Astrocyte (in vitro differentiated cells and primary cell): Measurements from ENCODE around the gene EML1. TPM values are rescaled to one million over a fixed set of nuclear protein-coding genes. Genes with fewer than 3 reads are reported as not detected.

ENCODE experiments used
- DNase-seq: peaks from one replicate; pipeline ENCODE4 v3.0.0-alpha.2; 2010; ENCODE audit warnings: low read depth
- FAIRE-seq: peaks from 2 replicates; lab custom pipeline; 2011; peaks lifted over from hg19 to GRCh38; lab: Jason Lieb, UNC
- H2AFZ ChIP-seq: 2 replicates; pipeline ENCODE4 v1.6.0; 2012; ENCODE audit warnings: low read depth, low read length, inconsistent platforms
- H3K27ac ChIP-seq: 2 replicates; pipeline ENCODE4 v1.5.1; 2011; ENCODE audit warnings: low read depth, low read length, inconsistent platforms
- H3K27me3 ChIP-seq: 2 replicates; pipeline ENCODE4 v1.6.0; 2011; ENCODE audit warnings: low read length, inconsistent platforms; ENCODE audit not compliant: insufficient read depth
- H3K36me3 ChIP-seq: 2 replicates; pipeline ENCODE4 v1.5.1; 2011; ENCODE audit warnings: low read length, inconsistent platforms; ENCODE audit not compliant: insufficient read depth
- H3K4me1 ChIP-seq: 2 replicates; pipeline ENCODE4 v1.5.1; 2011; ENCODE audit warnings: low read length, inconsistent platforms; ENCODE audit not compliant: insufficient read depth
- H3K4me2 ChIP-seq: 2 replicates; pipeline ENCODE4 v1.6.0; 2012; ENCODE audit warnings: low read length, inconsistent platforms
- H3K4me3 ChIP-seq: 2 replicates; pipeline ENCODE4 v1.5.1; 2011; ENCODE audit warnings: low read depth, mild to moderate bottlenecking, low read length, inconsistent platforms; ENCODE audit not compliant: insufficient read depth
- H3K79me2 ChIP-seq: 2 replicates; pipeline ENCODE4 v1.6.0; 2012; ENCODE audit warnings: mild to moderate bottlenecking, low read length, inconsistent platforms; ENCODE audit not compliant: insufficient read depth
- H3K9ac ChIP-seq: 2 replicates; pipeline ENCODE4 v1.6.0; 2012; ENCODE audit warnings: mild to moderate bottlenecking, low read length, inconsistent platforms
- H3K9me3 ChIP-seq: 2 replicates; pipeline ENCODE4 v1.5.1; 2012; ENCODE audit warnings: low read depth, mild to moderate bottlenecking, low read length, inconsistent platforms; ENCODE audit not compliant: insufficient read depth
- H4K20me1 ChIP-seq: 2 replicates; pipeline ENCODE4 v1.6.0; 2012; ENCODE audit warnings: low read length, inconsistent platforms; ENCODE audit not compliant: insufficient read depth
- H3K27ac Mint-ChIP-seq: one replicate; pipeline ENCODE4 v1.8.0; 2021; ENCODE audit warnings: mild to moderate bottlenecking, mixed read lengths; ENCODE audit not compliant: unreplicated experiment
- H3K27me3 Mint-ChIP-seq: one replicate; pipeline ENCODE4 v1.8.0; 2021; ENCODE audit warnings: low read depth, mixed read lengths; ENCODE audit not compliant: unreplicated experiment
- H3K36me3 Mint-ChIP-seq: one replicate; pipeline ENCODE4 v1.8.0; 2021; ENCODE audit warnings: low read depth, mixed read lengths; ENCODE audit not compliant: unreplicated experiment
- H3K4me1 Mint-ChIP-seq: one replicate; pipeline ENCODE4 v1.8.0; 2021; ENCODE audit warnings: low read depth, mixed read lengths; ENCODE audit not compliant: unreplicated experiment
- H3K4me3 Mint-ChIP-seq: one replicate; pipeline ENCODE4 v1.8.0; 2021; ENCODE audit warnings: mild to moderate bottlenecking, moderate library complexity, mixed read lengths; ENCODE audit not compliant: unreplicated experiment
- H3K9me3 Mint-ChIP-seq: one replicate; pipeline ENCODE4 v1.8.0; 2021; ENCODE audit warnings: mild to moderate bottlenecking, mixed read lengths; ENCODE audit not compliant: unreplicated experiment
- CTCF ChIP-seq: IDR thresholded peaks from 2 replicates; pipeline ENCODE4 v1.5.1; 2011; ENCODE audit warnings: low read depth, mild to moderate bottlenecking, inconsistent platforms, low read length, moderate library complexity; ENCODE audit not compliant: insufficient read depth
- EZH2 ChIP-seq: IDR thresholded peaks from 2 replicates; pipeline ENCODE4 v1.6.1; 2012; ENCODE audit warnings: mild to moderate bottlenecking, low read length, inconsistent platforms; ENCODE audit not compliant: insufficient read depth
- total RNA-seq: library from RNA; stranded (reverse); gene quantifications from 2 replicates; pipeline ENCODE4 v1.2.1, GENCODE V29; 2021

EML1 gene
- total RNA-seq, 1 donor from 2014 or later: 17.1 TPM

GRCh38 chr14:99989032-99989431, 195.8 kb downstream of the EML1 start:
- no peaks in the 10 kb centered on the region for H3K27me3 Mint-ChIP-seq
- H3K79me2 ChIP-seq: peaks cover 77% of the 10 kb centered on the region
- no peaks in the 10 kb centered on the region for H3K36me3 Mint-ChIP-seq
- no peak overlapping the region for H3K4me3 ChIP-seq
- DNase-seq (no peak), FAIRE-seq (peak; percentile 17)
- no peak overlapping the region for H2AFZ ChIP-seq
- no peaks in the 10 kb centered on the region for H3K27me3 ChIP-seq
- peaks cover 40% of the 10 kb centered on the region for H4K20me1 ChIP-seq
- H3K9me3 ChIP-seq: no peaks in the 10 kb centered on the region
- H3K4me2 ChIP-seq: no peak overlapping the region
- no peak overlapping the region for H3K27ac ChIP-seq
- H3K4me1 Mint-ChIP-seq: peaks cover 2% of the 10 kb centered on the region
- no peak for TF ChIP-seq EZH2
- no peak for TF ChIP-seq CTCF
- no peak overlapping the region for H3K9ac ChIP-seq
- H3K9me3 Mint-ChIP-seq: no peaks in the 10 kb centered on the region
- no peak overlapping the region for H3K27ac Mint-ChIP-seq
- H3K4me3 Mint-ChIP-seq: no peak overlapping the region
- no peaks in the 10 kb centered on the region for H3K36me3 ChIP-seq
- H3K4me1 ChIP-seq: no peaks in the 10 kb centered on the region

DNA sequence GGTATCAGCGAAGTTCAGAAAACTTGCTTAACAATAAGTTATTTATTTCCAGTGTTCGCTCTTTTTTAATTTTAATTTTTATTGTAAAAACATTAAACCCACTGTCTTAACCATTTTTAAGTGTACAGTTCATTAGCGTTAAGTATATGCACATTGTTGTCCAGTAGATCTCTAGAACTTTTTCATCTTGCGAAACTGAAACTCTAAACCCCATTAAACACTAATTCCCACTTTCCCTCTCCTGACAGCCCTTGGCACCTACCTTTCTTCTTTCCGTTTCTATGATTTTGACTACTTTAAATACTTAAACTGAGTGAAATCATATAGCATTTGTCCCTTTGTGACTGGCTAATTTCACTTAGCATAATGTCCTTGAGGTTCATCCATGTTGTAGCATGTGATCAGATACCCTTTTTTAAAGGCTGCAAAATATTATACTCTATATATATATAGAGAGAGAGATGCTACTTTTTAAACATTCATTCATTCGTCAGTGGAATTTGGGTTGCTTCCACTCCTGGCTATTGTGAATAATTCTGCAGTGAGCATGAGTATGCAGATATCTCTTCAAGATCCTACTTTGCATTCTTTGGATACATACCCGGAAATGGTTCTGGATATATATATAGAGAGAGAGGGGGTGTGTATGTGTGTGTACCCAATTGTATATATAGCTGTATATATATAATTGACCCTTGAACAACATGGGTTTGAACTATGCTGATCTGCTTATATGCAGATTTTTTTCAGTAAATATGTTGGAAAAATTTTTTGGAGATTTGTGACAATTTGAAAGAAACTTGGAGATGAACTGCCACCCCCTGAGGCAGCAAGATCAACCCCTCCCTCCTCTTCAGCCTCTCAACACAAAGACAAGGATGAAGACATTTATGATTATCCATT, 197.3 kb downstream of the EML1 start:
- peaks cover 2% of the 10 kb centered on the region for H3K4me1 Mint-ChIP-seq
- H3K4me1 ChIP-seq: no peaks in the 10 kb centered on the region
- no peaks in the 10 kb centered on the region for H3K27me3 Mint-ChIP-seq
- DNase-seq (no peak), FAIRE-seq (no peak)
- H2AFZ ChIP-seq: no peak overlapping the region
- H3K4me3 ChIP-seq: no peak overlapping the region
- peaks cover 77% of the 10 kb centered on the region for H3K79me2 ChIP-seq
- H3K9me3 Mint-ChIP-seq: no peaks in the 10 kb centered on the region
- no peak overlapping the region for H3K27ac ChIP-seq
- no peak overlapping the region for H3K4me2 ChIP-seq
- no peak overlapping the region for H3K27ac Mint-ChIP-seq
- no peaks in the 10 kb centered on the region for H3K36me3 ChIP-seq
- H3K36me3 Mint-ChIP-seq: no peaks in the 10 kb centered on the region
- no peaks in the 10 kb centered on the region for H3K9me3 ChIP-seq
- peaks cover 48% of the 10 kb centered on the region for H4K20me1 ChIP-seq
- H3K9ac ChIP-seq: no peak overlapping the region
- no peaks in the 10 kb centered on the region for H3K27me3 ChIP-seq
- no peak overlapping the region for H3K4me3 Mint-ChIP-seq
- no peak for TF ChIP-seq CTCF

- H3K4me3 ChIP-seq: no peak overlapping the region
- H3K9me3 ChIP-seq: no peaks in the 10 kb centered on the region
- no peak overlapping the region for H3K27ac Mint-ChIP-seq
- H3K4me1 Mint-ChIP-seq: peaks cover 2% of the 10 kb centered on the region
- peaks cover 51% of the 10 kb centered on the region for H4K20me1 ChIP-seq
- DNase-seq (no peak), FAIRE-seq (no peak)
- no peaks in the 10 kb centered on the region for H3K27me3 Mint-ChIP-seq
- no peak for TF ChIP-seq CTCF
- no peak for TF ChIP-seq EZH2
- no peaks in the 10 kb centered on the region for H3K36me3 Mint-ChIP-seq
- H3K79me2 ChIP-seq: peaks cover 78% of the 10 kb centered on the region
- no peak overlapping the region for H2AFZ ChIP-seq
- H3K27ac ChIP-seq: no peak overlapping the region
- H3K9ac ChIP-seq: no peak overlapping the region
- H3K4me2 ChIP-seq: no peak overlapping the region
- H3K36me3 ChIP-seq: no peaks in the 10 kb centered on the region
- no peaks in the 10 kb centered on the region for H3K9me3 Mint-ChIP-seq
- no peak overlapping the region for H3K4me3 Mint-ChIP-seq
- no peaks in the 10 kb centered on the region for H3K27me3 ChIP-seq
- no peaks in the 10 kb centered on the region for H3K4me1 ChIP-seq
Measured at GRCh38 chr14:99991331-99991730, 198.1 kb downstream of the EML1 start.
